H9 (cell line): Measurements from ENCODE around the gene TK2. TPM values are rescaled to one million over a fixed set of nuclear protein-coding genes. Genes with fewer than 3 reads are reported as not detected.

Experiments
- DNase-seq: peaks from one replicate; pipeline ENCODE4 v3.0.0-alpha.2; 2017
- H2AFZ ChIP-seq: one replicate; pipeline ENCODE4 v1.6.1; 2013; ENCODE audit warnings: mild to moderate bottlenecking, low read length, control low read depth, moderate library complexity
- H2AK5ac ChIP-seq: 2 replicates; pipeline ENCODE4 v1.6.1; 2013; ENCODE audit warnings: low read length, control low read depth, mixed read lengths; ENCODE audit not compliant: insufficient read length
- H2BK120ac ChIP-seq: one replicate; pipeline ENCODE4 v1.6.1; 2013; ENCODE audit warnings: low read depth, mild to moderate bottlenecking, low read length, control low read depth, inconsistent platforms; ENCODE audit not compliant: poor library complexity, severe bottlenecking
- H2BK12ac ChIP-seq: 2 replicates; pipeline ENCODE4 v1.6.1; 2013; ENCODE audit warnings: low read length, control low read depth, mixed read lengths, low read depth; ENCODE audit not compliant: insufficient read length
- H2BK15ac ChIP-seq: 2 replicates; pipeline ENCODE4 v1.6.1; 2013; ENCODE audit warnings: low read depth, low read length, control low read depth
- H2BK20ac ChIP-seq: one replicate; pipeline ENCODE4 v1.6.1; 2013; ENCODE audit warnings: low read depth, mild to moderate bottlenecking, low read length, control low read depth, inconsistent platforms; ENCODE audit not compliant: poor library complexity, severe bottlenecking
- H2BK5ac ChIP-seq: 2 replicates; pipeline ENCODE4 v1.6.1; 2013; ENCODE audit warnings: low read length, control low read depth, mixed read lengths; ENCODE audit not compliant: insufficient read length
- H3K14ac ChIP-seq: 2 replicates; pipeline ENCODE4 v1.6.1; 2013; ENCODE audit warnings: low read length, control low read depth; ENCODE audit not compliant: insufficient read depth
- H3K18ac ChIP-seq: 2 replicates; pipeline ENCODE4 v1.6.1; 2013; ENCODE audit warnings: low read depth, mild to moderate bottlenecking, mixed read lengths, low read length, control low read depth; ENCODE audit not compliant: insufficient read length
- H3K23ac ChIP-seq: 2 replicates; pipeline ENCODE4 v1.6.1; 2013; ENCODE audit warnings: low read length, control low read depth, mixed read lengths, low read depth; ENCODE audit not compliant: insufficient read length
- H3K23me2 ChIP-seq: 2 replicates; pipeline ENCODE4 v1.6.1; 2013; ENCODE audit warnings: low read depth, mild to moderate bottlenecking, mixed read lengths, low read length, control low read depth; ENCODE audit not compliant: insufficient read length, poor library complexity, severe bottlenecking
- H3K27ac ChIP-seq: 2 replicates; pipeline ENCODE4 v1.5.1; 2013; ENCODE audit warnings: low read length, control low read depth, mixed read lengths, low read depth; ENCODE audit not compliant: insufficient read length
- H3K27me3 ChIP-seq: 2 replicates; pipeline ENCODE4 v1.6.1; 2013; ENCODE audit warnings: low read length, control low read depth, inconsistent platforms; ENCODE audit not compliant: insufficient read depth
- H3K4ac ChIP-seq: 2 replicates; pipeline ENCODE4 v1.6.1; 2013; ENCODE audit warnings: low read depth, mild to moderate bottlenecking, control low read depth, inconsistent platforms, low read length, moderate library complexity
- H3K4me1 ChIP-seq: 2 replicates; pipeline ENCODE4 v1.6.1; 2013; ENCODE audit warnings: low read length, control low read depth, inconsistent platforms; ENCODE audit not compliant: insufficient read depth
- H3K4me2 ChIP-seq: 2 replicates; pipeline ENCODE4 v1.6.1; 2013; ENCODE audit warnings: low read length, control low read depth, mixed read lengths; ENCODE audit not compliant: insufficient read length, insufficient read depth
- H3K56ac ChIP-seq: 2 replicates; pipeline ENCODE4 v1.6.1; 2013; ENCODE audit warnings: low read depth, mild to moderate bottlenecking, mixed read lengths, low read length, control low read depth; ENCODE audit not compliant: insufficient read length
- H3K79me1 ChIP-seq: 2 replicates; pipeline ENCODE4 v1.6.1; 2013; ENCODE audit warnings: low read depth, mild to moderate bottlenecking, moderate library complexity, low read length, control low read depth, inconsistent platforms; ENCODE audit not compliant: insufficient read depth, poor library complexity, severe bottlenecking
- H3K79me2 ChIP-seq: 2 replicates; pipeline ENCODE4 v1.6.1; 2013; ENCODE audit warnings: low read length, control low read depth, inconsistent platforms; ENCODE audit not compliant: insufficient read depth
- H3K9ac ChIP-seq: 2 replicates; pipeline ENCODE4 v1.6.1; 2013; ENCODE audit warnings: low read length, control low read depth, mixed read lengths; ENCODE audit not compliant: insufficient read length; ENCODE audit errors: extremely low read depth
- H3K9me3 ChIP-seq: one replicate; pipeline ENCODE4 v1.6.1; 2013; ENCODE audit warnings: low read depth, low read length, inconsistent platforms; ENCODE audit not compliant: control insufficient read depth
- H3T11ph ChIP-seq: one replicate; pipeline ENCODE4 v1.6.1; 2013; ENCODE audit warnings: mild to moderate bottlenecking, low read length, control low read depth, inconsistent platforms
- H4K20me1 ChIP-seq: one replicate; pipeline ENCODE4 v1.6.1; 2013; ENCODE audit not compliant: control insufficient read depth, insufficient read length, insufficient read depth
- H4K5ac ChIP-seq: 2 replicates; pipeline ENCODE4 v1.6.1; 2013; ENCODE audit warnings: low read depth, mild to moderate bottlenecking, mixed read lengths, low read length, control low read depth; ENCODE audit not compliant: insufficient read length
- H4K8ac ChIP-seq: replicated peaks from 2 replicates; pipeline ENCODE4 v1.6.1; 2013; ENCODE audit warnings: low read length, control low read depth, mixed read lengths, low read depth; ENCODE audit not compliant: insufficient read length
- H4K91ac ChIP-seq: 2 replicates; pipeline ENCODE4 v1.6.1; 2013; ENCODE audit warnings: low read depth, mild to moderate bottlenecking, moderate library complexity, mixed read lengths, low read length, control low read depth; ENCODE audit not compliant: insufficient read length
- H3K27ac Mint-ChIP-seq, 3 experiments: 2 replicates in 2 of 3; 3 replicates in 1 of 3; pipeline ENCODE4 v1.8.0; 2020 to 2021; ENCODE audit warnings: mixed read lengths in 3 of 3, mild to moderate bottlenecking in 1 of 3, moderate library complexity in 1 of 3
- H3K27me3 Mint-ChIP-seq: 2 replicates; pipeline ENCODE4 v1.8.0; 2021; ENCODE audit warnings: low read depth, mild to moderate bottlenecking, moderate library complexity, mixed read lengths
- H3K36me3 Mint-ChIP-seq, 3 experiments: 2 replicates in 2 of 3; 3 replicates in 1 of 3; pipeline ENCODE4 v1.8.0; 2020 to 2021; ENCODE audit warnings: low read depth in 3 of 3, mixed read lengths in 3 of 3; ENCODE audit not compliant: insufficient read depth in 1 of 3
- H3K4me1 Mint-ChIP-seq, 2 experiments: 2 replicates each; pipeline ENCODE4 v1.8.0; 2020; ENCODE audit warnings: mixed read lengths in 2 of 2
- H3K4me3 Mint-ChIP-seq, 2 experiments: 2 replicates in 1 of 2; 3 replicates in 1 of 2; pipeline ENCODE4 v1.8.0; 2020 to 2021; ENCODE audit warnings: mild to moderate bottlenecking in 2 of 2, mixed read lengths in 2 of 2, moderate library complexity in 1 of 2
- H3K9me3 Mint-ChIP-seq, 2 experiments: 2 replicates in 1 of 2; 3 replicates in 1 of 2; pipeline ENCODE4 v1.8.0; 2020; ENCODE audit warnings: mild to moderate bottlenecking in 2 of 2, mixed read lengths in 2 of 2, moderate library complexity in 1 of 2
- CTCF ChIP-seq: fragments of 200-600 bp; sonication (generic); conservative IDR thresholded peaks from 3 replicates; pipeline ENCODE4 v1.8.0; 2021; ENCODE audit warnings: antibody characterized with exemption, mild to moderate bottlenecking
- WGBS: extraction: QIAGEN DNeasy Blood & Tissue Kit; methylation state at CpG from one replicate; pipeline ENCODE4 v1.1.7; 2013; ENCODE audit warnings: missing lambda C conversion rate, low lambda C conversion rate, mixed read lengths; ENCODE audit not compliant: insufficient read length; ENCODE audit errors: extremely low coverage; 5-methylcytosine and 5-hydroxymethylcytosine counted together
- total RNA-seq: library from RNA; stranded (reverse); gene quantifications from 2 replicates; pipeline ENCODE4 v1.2.1, GENCODE V29; 2021

TK2 gene
- total RNA-seq, 1 experiment from 2014 or later, result 5.2 TPM

DNA sequence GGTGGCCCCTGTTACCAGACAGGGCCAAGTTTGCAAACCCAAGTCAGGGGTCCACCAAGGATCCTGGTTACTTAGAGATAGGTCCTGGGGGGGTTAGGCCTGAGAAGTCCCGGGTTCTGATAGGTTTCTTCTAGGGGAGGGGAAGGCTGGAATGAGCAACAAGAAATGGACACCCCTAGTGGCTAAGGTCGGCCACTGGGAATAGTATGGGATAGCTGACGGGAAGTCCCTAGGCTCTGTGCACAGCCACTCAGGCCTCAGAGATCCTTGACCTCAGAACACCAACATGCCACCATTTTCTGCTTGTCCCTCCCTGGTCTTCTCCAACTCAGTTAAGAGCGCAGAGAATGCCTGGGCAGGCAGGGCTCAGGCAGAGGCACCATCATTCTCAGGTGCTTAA, 13.4 kb downstream of the TK2 start:
- no peaks in the 10 kb centered on the region for H4K20me1 ChIP-seq
- H3K23me2 ChIP-seq, result no peaks in the 10 kb centered on the region
- H4K91ac ChIP-seq, result no peak overlapping the region
- no peak overlapping the region for H3K56ac ChIP-seq
- H2BK20ac ChIP-seq, result no peak overlapping the region
- no CpG with 5 or more reads among the region's 4 CpGs for WGBS
- no peak overlapping the region for H2AFZ ChIP-seq
- no peak overlapping the region for H3K4ac ChIP-seq
- H3K18ac ChIP-seq, result no peak overlapping the region
- no peak for DNase-seq
- H2AK5ac ChIP-seq, result no peak overlapping the region
- no peak overlapping the region for H2BK120ac ChIP-seq
- H2BK12ac ChIP-seq, result no peak overlapping the region
- no peaks in the 10 kb centered on the region for H3K27me3 ChIP-seq
- Mint-ChIP-seq H3K27ac (peak overlapping the region in 1 of 3 experiments; percentile 87; a peak in 1 of 7 replicates), H3K4me1 (peaks cover 2% of the 10 kb centered on the region in 2 experiments), H3K36me3 (no peaks in the 10 kb centered on the region; a peak in 1 of 7 replicates), H3K9me3 (no peaks in the 10 kb centered on the region), H3K27me3 (no peaks in the 10 kb centered on the region), H3K4me3 (no peak overlapping the region)
- H3K4me2 ChIP-seq, result no peak overlapping the region
- no peaks in the 10 kb centered on the region for H3K4me1 ChIP-seq
- no peak overlapping the region for H4K8ac ChIP-seq
- no peak overlapping the region for H2BK5ac ChIP-seq
- H3K79me2 ChIP-seq, result no peaks in the 10 kb centered on the region
- H2BK15ac ChIP-seq, result no peak overlapping the region
- no peak overlapping the region for H3T11ph ChIP-seq
- H3K23ac ChIP-seq, result no peak overlapping the region
- peak; percentile 40; the same call in 2 of the 3 replicates for TF ChIP-seq CTCF
- no peak overlapping the region for H3K9ac ChIP-seq
- no peaks in the 10 kb centered on the region for H3K9me3 ChIP-seq
- no peaks in the 10 kb centered on the region for H3K79me1 ChIP-seq
- H4K5ac ChIP-seq, result no peak overlapping the region
- H3K27ac ChIP-seq, result no peak overlapping the region
- H3K14ac ChIP-seq, result no peak overlapping the region; the same call in 1 of the 2 replicates
